Stimulated activated naive B cell treated with anti-CD40 and anti-IgM and Interleukin-4, amounts not matched to agents 10 μg/mL and 1 μg/mL and 100 μg/mL, for 72 hours (primary cell): Measurements from ENCODE around the gene DUSP10.
A peak's percentile ranks its signal among the peaks of the same experiment; 100 is the strongest.

Experiments
- ATAC-seq, 2 donors: fragments of 150-1000 bp; cut with Tn5 transposase; replicated peaks; 2 replicates each; pipeline ENCODE4 v1.10.0; 2021; ENCODE audit warnings: moderate library complexity in 1 of 2
- DNase-seq: peaks from one replicate; pipeline ENCODE4 v3.0.0; 2021
- H3K27ac Mint-ChIP-seq: one replicate; pipeline ENCODE4 v1.8.0; 2022; ENCODE audit warnings: mild to moderate bottlenecking, mixed read lengths
- H3K27me3 Mint-ChIP-seq, 2 donors: one replicate each; pipeline ENCODE4 v1.8.0; 2022; ENCODE audit warnings: mixed read lengths in 2 of 2
- H3K36me3 Mint-ChIP-seq, 2 donors: one replicate each; pipeline ENCODE4 v1.8.0; 2022; ENCODE audit warnings: mixed read lengths in 2 of 2, mild to moderate bottlenecking in 1 of 2
- H3K4me1 Mint-ChIP-seq, 2 donors: one replicate each; pipeline ENCODE4 v1.8.0; 2022; ENCODE audit warnings: mixed read lengths in 2 of 2, mild to moderate bottlenecking in 1 of 2
- H3K4me3 Mint-ChIP-seq, 2 donors: one replicate each; pipeline ENCODE4 v1.8.0; 2022; ENCODE audit warnings: mild to moderate bottlenecking in 2 of 2, mixed read lengths in 2 of 2, moderate library complexity in 1 of 2
- H3K9me3 Mint-ChIP-seq, 2 donors: one replicate each; pipeline ENCODE4 v1.8.0; 2022; ENCODE audit warnings: mixed read lengths in 2 of 2, mild to moderate bottlenecking in 1 of 2

DUSP10 gene

DNA sequence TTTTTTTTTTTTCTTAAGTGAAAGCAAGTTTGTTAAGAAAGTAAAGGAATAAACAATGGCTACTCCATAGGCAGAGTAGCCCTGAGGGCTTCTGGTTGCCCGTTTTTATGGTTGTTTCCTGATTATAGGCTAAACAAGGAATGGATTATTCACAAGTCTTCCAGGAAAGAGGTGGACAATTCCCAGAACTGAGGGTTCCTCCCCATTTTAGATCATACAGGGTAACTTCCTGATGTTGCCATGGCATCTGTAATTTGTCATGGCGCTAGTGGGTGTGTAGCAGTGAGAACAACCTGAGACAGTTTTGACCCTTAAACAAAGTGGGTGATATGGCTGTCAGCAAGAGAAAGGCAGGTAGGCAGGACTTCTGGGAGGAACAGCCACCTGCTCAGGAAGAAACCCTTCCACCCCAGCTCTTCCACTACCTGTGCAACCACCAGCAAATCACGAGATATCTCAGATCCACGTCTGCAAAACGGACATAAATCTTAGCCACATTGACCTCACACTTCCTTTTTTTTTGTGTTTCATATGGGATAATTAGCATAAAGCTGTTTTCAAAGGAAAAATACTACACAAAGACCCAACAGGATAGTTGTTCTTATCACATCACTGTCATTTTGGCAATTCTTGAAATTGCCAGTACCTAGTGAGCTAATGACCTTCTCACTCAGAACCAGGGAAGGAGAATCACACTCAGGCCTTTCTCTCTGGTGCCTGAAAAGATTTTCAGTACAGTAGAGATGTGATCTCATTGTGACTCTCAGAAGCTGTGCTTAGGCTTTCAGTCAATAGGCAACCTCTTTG, 34.8 kb upstream of the DUSP10 start:
- Mint-ChIP-seq H3K27ac (peak overlapping the region; percentile 95), H3K4me3 (peak overlapping the region; percentile 15 to 66), H3K27me3 (no peaks in the 10 kb centered on the region), H3K36me3 (peaks cover 2 to 7% of the 10 kb centered on the region in 2 donors), H3K4me1 (peaks cover 57 to 81% of the 10 kb centered on the region in 2 donors), H3K9me3 (peaks cover 0 to 1% of the 10 kb centered on the region in 2 donors)
- DNase-seq (peak; percentile 66), ATAC-seq (peak; percentile 40 to 42)

DNA sequence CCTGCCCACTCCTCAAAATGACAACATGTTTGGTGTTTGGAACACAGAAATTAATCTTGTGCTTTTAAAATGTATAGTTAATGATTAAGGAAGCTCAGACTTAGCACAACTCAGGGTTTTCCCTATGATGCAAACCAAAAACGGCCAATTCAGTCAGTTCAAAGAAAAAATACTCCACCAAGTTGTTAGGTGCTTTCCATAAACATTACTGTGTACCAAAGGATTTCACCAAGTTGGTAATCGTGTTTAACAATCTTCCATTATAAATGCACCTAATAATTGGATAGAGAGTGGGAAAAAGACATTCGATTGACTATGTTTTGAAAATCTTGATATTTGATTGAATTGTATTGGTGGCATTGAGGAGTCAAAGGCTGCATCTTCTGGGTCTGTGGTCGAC, 33.3 kb upstream of the DUSP10 start:
- peak overlapping the region; percentile 95 for H3K27ac Mint-ChIP-seq
- ATAC-seq (no peak), DNase-seq (no peak)
- peaks cover 0 to 1% of the 10 kb centered on the region in 2 donors for H3K9me3 Mint-ChIP-seq
- no peaks in the 10 kb centered on the region for H3K27me3 Mint-ChIP-seq
- H3K36me3 Mint-ChIP-seq: peaks cover 2 to 7% of the 10 kb centered on the region in 2 donors
- H3K4me3 Mint-ChIP-seq: peak overlapping the region; percentile 37 to 58
- peaks cover 44 to 68% of the 10 kb centered on the region in 2 donors for H3K4me1 Mint-ChIP-seq

DNA sequence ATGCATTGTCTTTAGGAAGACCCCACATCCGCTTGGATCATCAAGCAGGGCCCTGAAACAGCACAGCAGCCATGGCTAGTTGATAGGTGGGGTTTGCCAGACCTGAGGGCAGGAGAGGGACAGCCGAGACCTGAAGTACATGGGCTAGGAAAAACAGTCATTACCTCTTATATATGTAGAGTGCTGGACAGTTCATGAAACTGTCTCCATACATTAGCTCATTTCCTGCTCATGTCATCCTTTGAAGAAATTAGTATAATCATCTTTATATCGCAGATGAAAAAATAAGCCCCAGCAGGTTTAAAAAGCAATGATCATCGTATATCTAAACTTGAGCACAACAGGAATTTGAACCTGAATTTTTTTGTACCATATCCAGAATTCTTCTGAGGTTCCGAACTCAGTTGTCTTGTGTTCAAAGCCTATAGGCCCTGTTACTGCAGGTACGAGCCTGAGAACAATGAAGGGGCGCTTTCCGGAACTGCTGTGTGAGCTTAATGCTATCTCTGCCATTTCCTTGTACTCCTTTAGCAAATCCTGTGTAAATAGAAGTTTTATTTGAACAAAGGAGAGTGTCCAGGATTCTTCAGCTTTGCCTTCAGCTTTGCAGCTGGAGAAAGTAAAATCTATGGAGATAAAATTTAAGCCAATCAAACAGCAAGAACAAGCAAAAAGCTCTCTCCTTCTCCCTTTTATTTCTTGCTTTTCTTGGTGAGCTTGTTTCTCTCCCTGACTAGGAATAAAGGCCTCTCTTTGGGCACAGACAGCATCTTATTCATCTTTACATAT, 32.4 kb upstream of the DUSP10 start:
- Mint-ChIP-seq H3K27me3 (no peaks in the 10 kb centered on the region), H3K36me3 (peaks cover 2 to 7% of the 10 kb centered on the region in 2 donors), H3K4me1 (peaks cover 37 to 58% of the 10 kb centered on the region in 2 donors), H3K4me3 (no peak overlapping the region), H3K27ac (peak overlapping the region; percentile 76), H3K9me3 (peaks cover 0 to 1% of the 10 kb centered on the region in 2 donors)
- DNase-seq (no peak), ATAC-seq (no peak)

DNA sequence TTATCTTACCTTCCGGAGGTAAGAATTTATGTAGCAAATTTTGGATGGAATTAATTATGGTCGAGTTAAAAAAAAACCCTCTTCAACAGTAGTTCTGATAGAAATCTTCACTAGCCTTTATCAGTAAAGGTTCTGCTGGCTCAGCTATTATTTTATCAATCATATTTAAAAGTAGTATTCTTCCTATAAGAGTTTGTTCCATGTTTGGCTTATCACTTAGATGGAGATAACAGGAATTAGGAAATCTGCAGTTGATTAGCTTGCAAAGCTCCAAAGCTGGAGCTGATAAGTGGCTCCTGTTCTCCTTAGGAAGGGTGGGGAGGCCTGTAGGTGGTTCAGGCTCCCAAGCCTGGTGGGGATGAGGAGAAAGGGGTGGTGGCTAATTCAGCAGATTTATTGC, 31.5 kb upstream of the DUSP10 start:
- H3K36me3 Mint-ChIP-seq: peaks cover 2 to 7% of the 10 kb centered on the region in 2 donors
- DNase-seq: no peak
- no peaks in the 10 kb centered on the region for H3K27me3 Mint-ChIP-seq
- H3K9me3 Mint-ChIP-seq: peaks cover 0 to 1% of the 10 kb centered on the region in 2 donors
- H3K27ac Mint-ChIP-seq: peak overlapping the region; percentile 90
- H3K4me1 Mint-ChIP-seq: peaks cover 28 to 50% of the 10 kb centered on the region in 2 donors
- H3K4me3 Mint-ChIP-seq: no peak overlapping the region
- no peak for ATAC-seq

DNA sequence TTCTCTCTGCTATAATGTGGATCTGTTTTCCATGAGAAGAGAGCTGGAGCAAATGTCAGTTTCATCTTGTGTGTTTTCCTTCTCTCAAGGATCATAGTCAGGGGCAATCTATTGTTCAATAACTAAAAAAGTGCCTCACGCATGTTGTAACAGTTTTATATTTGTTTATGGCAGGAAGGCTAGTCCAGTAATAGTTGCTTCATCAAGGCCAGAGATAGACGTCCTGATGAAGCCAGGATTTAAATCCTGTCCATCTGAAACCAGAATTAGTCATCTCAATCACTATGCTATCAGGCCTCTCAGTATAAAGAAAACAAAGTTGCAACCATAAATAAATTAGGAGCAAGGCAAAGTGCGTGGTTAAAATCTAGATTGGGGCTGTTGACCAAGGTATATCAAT, 30.2 kb upstream of the DUSP10 start:
- DNase-seq (no peak), ATAC-seq (no peak)
- peak overlapping the region; percentile 6 for H3K27ac Mint-ChIP-seq
- no peak overlapping the region for H3K4me3 Mint-ChIP-seq
- no peaks in the 10 kb centered on the region for H3K27me3 Mint-ChIP-seq
- H3K9me3 Mint-ChIP-seq: peaks cover 0 to 1% of the 10 kb centered on the region in 2 donors
- H3K36me3 Mint-ChIP-seq: peaks cover 2 to 7% of the 10 kb centered on the region in 2 donors
- H3K4me1 Mint-ChIP-seq: peaks cover 23 to 39% of the 10 kb centered on the region in 2 donors

DNA sequence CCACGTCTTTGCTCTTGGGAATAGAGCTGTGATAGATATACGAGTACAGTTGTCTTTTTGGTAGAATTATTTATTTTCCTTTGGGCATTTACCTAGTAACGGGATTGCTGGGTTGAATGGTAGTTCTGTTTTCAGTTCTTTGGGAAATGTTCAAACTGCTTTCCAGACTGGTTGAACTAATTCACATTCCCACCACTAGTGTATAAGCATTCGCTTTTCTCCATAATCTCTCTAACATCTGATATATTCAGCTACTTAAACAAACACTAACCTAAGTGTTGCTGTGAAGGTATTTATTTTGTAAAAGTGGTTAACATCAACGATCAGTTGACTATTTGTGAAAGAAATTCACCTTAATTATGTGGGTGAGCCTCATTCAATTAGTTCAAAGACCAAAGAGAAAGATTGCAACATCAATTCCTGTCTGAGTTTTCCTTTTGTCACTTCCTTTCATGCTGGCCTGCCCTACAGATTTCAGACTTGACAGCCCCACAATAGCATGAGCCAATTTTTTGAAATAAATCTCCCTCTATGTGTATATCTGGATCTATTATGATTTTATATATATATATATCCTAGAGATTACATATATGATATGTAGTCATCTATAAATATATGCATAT, 26.7 kb upstream of the DUSP10 start:
- Mint-ChIP-seq H3K27ac (peak overlapping the region; percentile 48), H3K27me3 (no peaks in the 10 kb centered on the region), H3K4me1 (peaks cover 10 to 17% of the 10 kb centered on the region in 2 donors), H3K36me3 (peaks cover 2 to 3% of the 10 kb centered on the region in 2 donors), H3K4me3 (no peak overlapping the region), H3K9me3 (peaks cover 0 to 1% of the 10 kb centered on the region in 2 donors)
- no peak for DNase-seq
- ATAC-seq: no peak

DNA sequence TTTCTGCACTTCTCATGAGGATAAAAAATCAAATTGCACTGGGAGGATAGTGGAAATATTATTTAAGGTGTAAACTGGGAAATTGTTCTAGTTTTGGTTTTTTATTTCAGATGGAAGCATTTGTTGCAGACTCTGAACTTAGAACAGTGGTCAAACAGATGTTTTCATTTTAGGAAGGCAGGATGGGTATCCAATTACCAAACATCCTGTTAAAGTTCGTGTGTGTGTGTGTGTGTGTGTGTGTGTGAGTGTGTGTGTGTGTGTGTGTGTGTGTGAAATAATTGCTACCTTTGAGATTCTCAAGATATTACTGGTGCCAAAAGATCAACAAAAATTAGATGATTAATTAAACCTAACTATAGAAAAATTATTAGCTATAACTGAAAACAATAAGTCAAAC, 24.3 kb upstream of the DUSP10 start:
- Mint-ChIP-seq H3K9me3 (no peaks in the 10 kb centered on the region), H3K27me3 (no peaks in the 10 kb centered on the region), H3K27ac (no peak overlapping the region), H3K4me1 (peaks cover 14 to 18% of the 10 kb centered on the region in 2 donors), H3K4me3 (no peak overlapping the region), H3K36me3 (no peaks in the 10 kb centered on the region)
- DNase-seq: no peak
- no peak for ATAC-seq

DNA sequence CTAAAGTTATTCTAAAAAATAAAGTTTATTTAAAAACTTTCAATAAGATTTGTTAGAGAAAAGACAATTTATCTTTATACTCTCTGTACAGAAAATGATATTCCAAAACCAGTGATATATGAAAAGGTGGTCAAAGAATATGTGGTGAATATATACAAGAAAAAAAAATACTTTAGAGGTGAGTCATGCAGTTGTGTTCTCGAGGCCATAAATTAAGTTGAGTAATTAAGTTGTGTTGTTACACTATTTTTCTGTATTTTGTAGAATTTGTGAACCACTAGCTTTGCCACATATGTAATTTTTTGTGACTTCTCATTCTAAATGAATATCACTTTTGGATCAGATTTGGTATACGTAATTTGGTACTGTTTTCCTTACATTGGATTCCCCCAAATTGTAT, 23.6 kb upstream of the DUSP10 start:
- no peaks in the 10 kb centered on the region for H3K27me3 Mint-ChIP-seq
- DNase-seq: no peak
- no peak overlapping the region for H3K4me3 Mint-ChIP-seq
- H3K4me1 Mint-ChIP-seq: peaks cover 16 to 25% of the 10 kb centered on the region in 2 donors
- H3K27ac Mint-ChIP-seq: no peak overlapping the region
- no peaks in the 10 kb centered on the region for H3K9me3 Mint-ChIP-seq
- ATAC-seq: no peak
- H3K36me3 Mint-ChIP-seq: peaks cover 0 to 1% of the 10 kb centered on the region in 2 donors

DNA sequence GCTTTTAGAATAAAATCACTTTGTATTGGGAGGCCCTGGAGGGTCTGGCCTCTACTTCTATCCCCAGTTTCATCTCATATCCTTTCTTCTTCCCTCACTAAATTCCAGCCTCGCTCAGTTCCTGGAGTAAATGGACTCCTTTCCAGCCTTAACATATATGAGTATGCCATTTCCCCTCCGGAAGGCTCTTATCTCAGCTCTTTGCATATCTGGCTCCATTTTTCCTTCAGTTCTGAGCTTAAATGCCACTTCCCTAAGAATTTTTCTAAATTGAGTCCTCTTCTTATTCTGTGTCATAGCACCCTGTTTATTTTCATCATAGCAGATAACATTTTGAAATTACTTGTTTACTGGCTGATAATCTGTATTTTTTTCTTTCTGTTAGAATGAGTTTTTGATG, 20.2 kb upstream of the DUSP10 start:
- peaks cover 23 to 42% of the 10 kb centered on the region in 2 donors for H3K4me1 Mint-ChIP-seq
- H3K9me3 Mint-ChIP-seq: no peaks in the 10 kb centered on the region
- H3K27me3 Mint-ChIP-seq: no peaks in the 10 kb centered on the region
- DNase-seq (no peak), ATAC-seq (no peak)
- H3K27ac Mint-ChIP-seq: no peak overlapping the region
- H3K36me3 Mint-ChIP-seq: peaks cover 1 to 5% of the 10 kb centered on the region in 2 donors
- no peak overlapping the region for H3K4me3 Mint-ChIP-seq

DNA sequence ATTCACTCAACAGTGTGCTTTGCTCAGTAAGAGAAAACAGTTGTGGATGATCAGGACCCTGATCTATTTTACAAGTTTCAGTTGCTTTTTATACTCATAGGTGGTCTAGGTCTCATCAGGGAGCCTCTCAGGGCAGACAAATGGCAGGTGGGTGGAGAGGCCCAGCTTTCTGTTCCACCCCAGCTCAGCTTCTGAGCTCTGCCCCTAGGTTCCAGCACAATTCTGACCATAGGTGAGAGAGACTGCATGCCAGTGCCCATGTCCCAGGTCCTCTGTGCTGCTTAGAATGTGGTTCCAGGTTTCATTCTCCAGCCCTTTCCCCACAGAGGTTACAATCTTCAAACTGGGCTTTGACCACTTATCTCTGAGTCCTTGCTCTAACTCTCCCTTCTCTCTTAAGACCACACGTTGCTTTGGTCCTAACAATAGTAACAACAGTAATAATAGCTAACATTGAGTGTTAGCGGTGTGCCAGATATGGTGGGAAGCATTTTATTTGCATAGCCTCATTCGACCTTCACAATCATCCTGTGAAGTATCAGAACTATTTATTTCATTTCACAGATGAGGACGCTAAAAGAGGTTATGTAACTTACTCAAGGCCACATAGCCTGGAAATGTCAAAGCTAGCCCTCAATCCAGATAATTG, 19.6 kb upstream of the DUSP10 start:
- ATAC-seq (peak; percentile 38 to 61), DNase-seq (no peak)
- H3K9me3 Mint-ChIP-seq: peaks cover 0 to 2% of the 10 kb centered on the region in 2 donors
- peak overlapping the region; percentile 56 for H3K27ac Mint-ChIP-seq
- no peak overlapping the region for H3K4me3 Mint-ChIP-seq
- H3K4me1 Mint-ChIP-seq: peaks cover 27 to 48% of the 10 kb centered on the region in 2 donors
- peaks cover 1 to 9% of the 10 kb centered on the region in 2 donors for H3K36me3 Mint-ChIP-seq
- no peaks in the 10 kb centered on the region for H3K27me3 Mint-ChIP-seq

DNA sequence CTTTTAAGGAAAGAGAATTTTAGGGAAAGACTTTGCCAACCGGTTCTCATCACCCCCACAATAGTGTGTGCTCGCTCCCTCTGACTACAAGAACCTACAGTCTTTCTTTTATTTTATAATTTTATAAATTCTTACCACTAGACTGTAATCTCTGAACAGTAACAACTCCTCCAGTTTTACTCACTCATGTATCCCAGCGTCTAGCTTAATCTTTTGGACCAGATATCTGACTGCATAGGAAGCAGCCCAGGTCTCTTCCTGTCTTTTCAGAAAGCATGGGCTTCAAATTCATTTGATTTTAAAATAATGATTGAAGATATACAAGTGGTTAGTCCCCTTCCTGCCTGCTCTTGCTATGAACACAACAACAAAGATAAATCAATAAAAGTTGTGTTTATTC, 19.0 kb upstream of the DUSP10 start:
- Mint-ChIP-seq H3K36me3 (peaks cover 4 to 13% of the 10 kb centered on the region in 2 donors), H3K4me1 (peaks cover 31 to 48% of the 10 kb centered on the region in 2 donors), H3K4me3 (no peak overlapping the region), H3K27me3 (no peaks in the 10 kb centered on the region), H3K27ac (peak overlapping the region; percentile 56), H3K9me3 (peaks cover 0 to 6% of the 10 kb centered on the region in 2 donors)
- no peak for ATAC-seq
- DNase-seq: no peak

DNA sequence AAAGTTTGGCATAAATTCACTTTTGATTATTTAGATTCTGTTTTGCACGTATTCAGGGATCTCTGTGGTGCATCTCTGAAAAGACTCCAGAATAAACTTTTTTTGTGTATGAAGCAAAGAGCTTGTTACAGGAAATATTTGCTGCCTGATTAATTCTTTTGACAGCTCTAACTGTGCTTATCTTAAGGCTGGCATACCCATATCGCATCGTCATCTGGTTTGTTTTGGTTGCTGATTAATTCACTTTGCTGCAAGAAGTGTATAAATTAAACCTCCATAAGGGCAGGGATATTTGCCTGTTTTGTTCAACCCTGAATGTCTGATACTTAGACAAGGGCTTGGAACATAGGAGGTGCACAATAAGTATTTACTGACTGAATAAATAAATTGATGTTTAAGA, 17.5 kb upstream of the DUSP10 start:
- Mint-ChIP-seq H3K4me3 (no peak overlapping the region), H3K36me3 (peaks cover 8 to 19% of the 10 kb centered on the region in 2 donors), H3K4me1 (peaks cover 39 to 63% of the 10 kb centered on the region in 2 donors), H3K27me3 (no peaks in the 10 kb centered on the region), H3K9me3 (peaks cover 4 to 8% of the 10 kb centered on the region in 2 donors), H3K27ac (no peak overlapping the region)
- ATAC-seq (no peak), DNase-seq (no peak)

DNA sequence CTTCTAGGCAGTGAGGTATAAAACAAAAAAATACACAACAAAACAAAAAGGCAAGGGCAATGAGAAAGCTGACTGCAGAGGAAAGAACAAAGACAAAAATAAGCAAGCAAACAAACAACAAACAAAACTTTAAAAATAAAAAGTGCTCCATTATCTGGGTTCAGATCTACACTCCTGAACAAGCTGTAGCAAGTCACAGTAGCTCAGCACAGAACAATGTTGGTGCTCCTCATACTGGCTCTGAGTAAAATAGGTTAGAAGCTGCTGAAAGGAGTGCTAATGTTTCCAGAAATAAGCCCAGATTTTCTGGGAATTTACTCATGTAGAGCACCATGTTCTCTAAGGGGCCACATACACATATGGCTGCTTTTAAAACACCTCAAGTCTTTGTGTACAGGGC, 16.6 kb upstream of the DUSP10 start:
- Mint-ChIP-seq H3K27me3 (no peaks in the 10 kb centered on the region), H3K9me3 (peaks cover 4 to 10% of the 10 kb centered on the region in 2 donors), H3K36me3 (peaks cover 10 to 19% of the 10 kb centered on the region in 2 donors), H3K27ac (no peak overlapping the region), H3K4me3 (no peak overlapping the region), H3K4me1 (peaks cover 41 to 73% of the 10 kb centered on the region in 2 donors)
- ATAC-seq (no peak), DNase-seq (no peak)
